ENCODE measurements around the gene GSDMA.

GSDMA gene

GRCh38 chr17:40025559-40025958, 62.8 kb downstream of the GSDMA start:
- no peak for DNase-seq

GRCh38 chr17:40025991-40026815, 63.4 kb downstream of the GSDMA start:
- no peak for DNase-seq

- peak; percentile 95 for DNase-seq
Observed at GRCh38 chr17:40026816-40027613, 64.2 kb downstream of the GSDMA start.

All from hematopoietic multipotent progenitor cell treated with erythropoietin and hydrocortisone succinate and interleukin-3 and kit ligand, for 6 days (in vitro differentiated cells).